ENCODE measurements around the gene PITRM1. TPM values are rescaled to one million over a fixed set of nuclear protein-coding genes. Genes with fewer than 3 reads are reported as not detected.

Gene PITRM1
- polyA plus RNA-seq, 1 experiment, result 68.5 TPM

GRCh38 chr10:3115685-3116084 lies 56.9 kb downstream of the PITRM1 start:
- CTCF ChIA-PET, result no interaction called here
- POLR2A ChIA-PET, result no interaction called here
- no peak for TF ChIP-seq CTCF (IDR thresholded peaks at IDR 0.05; ENCODE audit: insufficient read depth, low read depth, low read length)

DNA sequence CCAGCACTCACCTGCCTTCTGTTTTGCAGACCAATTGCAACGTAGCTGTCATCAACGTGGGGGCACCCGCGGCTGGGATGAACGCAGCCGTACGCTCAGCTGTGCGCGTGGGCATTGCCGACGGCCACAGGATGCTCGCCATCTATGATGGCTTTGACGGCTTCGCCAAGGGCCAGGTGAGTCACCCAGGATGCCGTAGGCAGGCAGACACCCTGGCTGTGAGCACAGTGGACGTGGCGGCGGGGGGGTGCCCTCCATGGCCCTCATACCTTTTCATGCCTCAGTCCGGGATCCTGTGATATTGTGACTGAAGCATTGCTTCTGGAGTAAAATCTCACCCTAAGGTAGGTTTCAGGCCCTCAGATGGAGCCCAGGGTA lies 59.2 kb downstream of the PITRM1 start:
- ChIA-PET POLR2A (no interaction called here), CTCF (no interaction called here)
- no peaks in the 10 kb centered on the region for H3K27me3 ChIP-seq (ENCODE audit: control insufficient read depth, insufficient read depth, low read length)

More at GRCh38 chr10:3115685-3116084, 56.9 kb downstream of the PITRM1 start:
- H3K36me3 ChIP-seq (ENCODE audit: control insufficient read depth, insufficient read depth, low read length), result peaks cover 37% of the 10 kb centered on the region
- H3K27me3 ChIP-seq (ENCODE audit: control insufficient read depth, insufficient read depth, low read length), result no peaks in the 10 kb centered on the region
- no peak overlapping the region for H3K4me3 ChIP-seq (ENCODE audit: low read depth, low read length)
- DNase-seq (ENCODE audit: low read depth), result no peak

GRCh38 chr10:3111621-3112163 lies 60.9 kb downstream of the PITRM1 start:
- H3K36me3 ChIP-seq (ENCODE audit: control insufficient read depth, insufficient read depth, low read length), result peaks cover 47% of the 10 kb centered on the region
- no peak overlapping the region for H3K4me3 ChIP-seq (ENCODE audit: low read depth, low read length)
- POLR2A ChIA-PET, result no interaction called here
- H3K27me3 ChIP-seq (ENCODE audit: control insufficient read depth, insufficient read depth, low read length), result no peaks in the 10 kb centered on the region
- CTCF ChIA-PET, result interaction anchor here (0.8 kb wide), 1 partner anchor 10 kb away, joined by 3 read pairs; no protein-coding TSS in a partner anchor
- no peak for TF ChIP-seq CTCF (IDR thresholded peaks at IDR 0.05; ENCODE audit: insufficient read depth, low read depth, low read length)
- DNase-seq (ENCODE audit: low read depth), result no peak

More for the DNA sequence above, 59.2 kb downstream of the PITRM1 start:
- Histone ChIP-seq H3K4me3 (ENCODE audit: low read depth, low read length) (no peak overlapping the region), H3K36me3 (ENCODE audit: control insufficient read depth, insufficient read depth, low read length) (peaks cover 46% of the 10 kb centered on the region)
- no peak for DNase-seq (ENCODE audit: low read depth)
- TF ChIP-seq CTCF (IDR thresholded peaks at IDR 0.05; ENCODE audit: insufficient read depth, low read depth, low read length), result no peak

GRCh38 chr10:3110782-3111620 lies 61.6 kb downstream of the PITRM1 start:
- H3K36me3 ChIP-seq (ENCODE audit: control insufficient read depth, insufficient read depth, low read length), result peaks cover 46% of the 10 kb centered on the region
- CTCF ChIA-PET, result interaction anchor here (0.8 kb wide), 1 partner anchor 10 kb away, joined by 3 read pairs; no protein-coding TSS in a partner anchor

More at GRCh38 chr10:3110782-3111620, 61.6 kb downstream of the PITRM1 start:
- no peak for TF ChIP-seq CTCF (IDR thresholded peaks at IDR 0.05; ENCODE audit: insufficient read depth, low read depth, low read length)
- POLR2A ChIA-PET, result no interaction called here
- H3K4me3 ChIP-seq (ENCODE audit: low read depth, low read length), result no peak overlapping the region
- DNase-seq (ENCODE audit: low read depth), result no peak
- no peaks in the 10 kb centered on the region for H3K27me3 ChIP-seq (ENCODE audit: control insufficient read depth, insufficient read depth, low read length)

Measured in BJ (cell line).